Muscle layer of colon (tissue), 2 donors: ENCODE measurements around the gene KCNAB1.
A peak's percentile ranks its signal among the peaks of the same experiment; 100 is the strongest.
"Not testable (repeated sequence)": the region's sequence is repeated elsewhere in the genome, so short reads cannot be mapped to it uniquely, and the experiment has no call there.

ENCODE experiments used
- H3K27ac ChIP-seq: one replicate; pipeline ENCODE4 v1.7.0; 2013; ENCODE audit warnings: low read depth, mild to moderate bottlenecking, low read length, moderate library complexity
- H3K27me3 ChIP-seq, 2 donors: one replicate each; pipeline ENCODE4 v1.7.0; 2013; ENCODE audit warnings: low read length in 2 of 2, mild to moderate bottlenecking in 2 of 2; ENCODE audit not compliant: insufficient read depth in 2 of 2, control insufficient read depth in 1 of 2
- H3K36me3 ChIP-seq: one replicate; pipeline ENCODE4 v1.7.0; 2013; ENCODE audit warnings: mild to moderate bottlenecking, low read length; ENCODE audit not compliant: insufficient read depth
- H3K4me1 ChIP-seq: one replicate; pipeline ENCODE4 v1.7.0; 2013; ENCODE audit warnings: mild to moderate bottlenecking, low read length; ENCODE audit not compliant: insufficient read depth
- H3K4me3 ChIP-seq, 2 donors: one replicate each; pipeline ENCODE4 v1.7.0; 2013; ENCODE audit warnings: low read length in 2 of 2, low read depth in 1 of 2, mild to moderate bottlenecking in 1 of 2, moderate library complexity in 1 of 2
- H3K9ac ChIP-seq: one replicate; pipeline ENCODE4 v1.7.0; 2013; ENCODE audit warnings: low read length
- H3K9me3 ChIP-seq: one replicate; pipeline ENCODE4 v1.7.0; 2013; ENCODE audit warnings: mild to moderate bottlenecking, low read length
- donor health status: abdominal sarcoma.
- donor health status: Adenocarcinoma of cecum.

The KCNAB1 gene

DNA sequence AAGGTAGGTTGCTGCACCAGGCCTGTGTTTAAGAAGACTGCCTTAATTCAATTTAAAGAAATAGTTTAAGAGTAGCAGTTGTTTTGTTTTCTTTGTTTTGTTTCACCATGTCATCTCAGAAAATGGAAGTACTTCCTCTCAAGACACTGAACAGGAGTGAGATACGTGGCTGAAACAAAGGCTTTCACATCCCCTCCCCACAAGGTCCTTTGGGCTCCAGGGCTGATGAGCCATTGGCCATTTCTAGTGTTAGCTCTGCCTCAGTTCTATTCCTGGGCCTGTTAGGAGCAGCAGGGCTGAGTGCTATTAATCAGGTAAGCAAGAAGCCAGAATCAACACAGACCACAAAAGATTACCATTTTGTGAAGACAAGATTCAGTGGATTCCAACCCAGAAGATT, 132.8 kb downstream of the KCNAB1 start:
- H3K27ac ChIP-seq: no peak overlapping the region
- H3K9ac ChIP-seq: no peak overlapping the region
- H3K9me3 ChIP-seq: no peaks in the 10 kb centered on the region
- H3K4me3 ChIP-seq: no peak overlapping the region
- no peaks in the 10 kb centered on the region for H3K36me3 ChIP-seq
- H3K27me3 ChIP-seq: no peaks in the 10 kb centered on the region
- H3K4me1 ChIP-seq: no peaks in the 10 kb centered on the region

DNA sequence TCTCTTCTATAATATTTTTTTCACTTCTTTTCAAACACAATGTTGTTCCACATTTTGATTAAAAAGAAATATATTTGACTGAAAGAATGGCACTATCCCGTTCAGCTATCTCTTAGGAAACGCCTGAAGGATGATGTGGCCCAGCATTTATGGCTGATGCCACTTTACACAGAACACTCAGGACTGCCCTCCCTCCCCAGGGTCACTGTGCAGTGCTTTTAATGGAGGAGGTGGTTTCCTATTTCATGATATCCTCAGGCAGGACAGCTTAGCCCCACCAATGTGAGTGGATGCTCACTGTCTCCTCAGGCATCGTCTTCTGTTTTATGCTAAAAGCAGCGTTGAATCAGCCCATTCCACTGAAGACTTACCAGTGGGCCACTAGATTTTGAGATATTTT, 135.9 kb downstream of the KCNAB1 start:
- Histone ChIP-seq H3K9me3 (no peaks in the 10 kb centered on the region), H3K9ac (no peak overlapping the region), H3K27me3 (no peaks in the 10 kb centered on the region), H3K27ac (no peak overlapping the region), H3K36me3 (no peaks in the 10 kb centered on the region), H3K4me3 (no peak overlapping the region), H3K4me1 (peaks cover 9% of the 10 kb centered on the region)

DNA sequence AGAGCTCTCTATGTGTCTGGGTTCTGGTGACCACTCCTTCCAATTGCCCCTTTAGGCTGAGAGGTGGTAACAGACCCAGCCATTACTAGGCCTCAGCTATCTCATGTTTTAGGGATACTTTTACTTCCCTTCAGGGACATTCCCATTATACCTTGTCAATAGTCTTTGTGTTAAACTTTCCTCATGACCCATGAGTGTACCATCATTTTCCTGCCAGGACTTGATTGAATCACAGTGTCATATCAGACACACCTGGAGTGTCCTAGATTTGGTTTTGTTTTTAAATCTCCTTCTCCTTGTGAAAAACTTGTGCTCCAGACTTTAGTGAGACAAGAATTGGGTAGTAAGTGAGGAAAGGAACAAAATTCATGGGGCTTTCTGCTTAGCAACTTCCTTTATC, 136.6 kb downstream of the KCNAB1 start:
- H3K4me3 ChIP-seq: no peak overlapping the region
- no peaks in the 10 kb centered on the region for H3K36me3 ChIP-seq
- no peaks in the 10 kb centered on the region for H3K27me3 ChIP-seq
- H3K4me1 ChIP-seq: peaks cover 9% of the 10 kb centered on the region
- no peak overlapping the region for H3K9ac ChIP-seq
- no peaks in the 10 kb centered on the region for H3K9me3 ChIP-seq
- no peak overlapping the region for H3K27ac ChIP-seq

DNA sequence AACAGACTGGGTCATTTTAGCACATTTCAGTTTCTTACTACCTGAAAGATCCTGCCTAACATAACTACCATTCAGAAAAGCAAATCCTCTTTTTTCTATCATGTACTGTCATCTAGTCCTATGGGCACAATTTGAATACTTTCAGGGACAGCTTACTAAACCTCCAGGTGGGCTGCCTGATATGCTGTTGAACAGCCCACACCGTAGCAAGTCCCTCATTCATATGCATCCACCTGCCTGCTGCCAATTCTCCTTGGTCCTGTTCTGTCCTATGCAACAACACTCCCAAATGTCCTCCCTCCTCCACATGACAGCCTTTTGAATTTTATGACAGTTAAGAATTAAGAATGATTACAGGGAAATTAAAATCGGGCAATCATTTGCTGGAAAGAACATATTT, 137.9 kb downstream of the KCNAB1 start:
- Histone ChIP-seq H3K27ac (no peak overlapping the region), H3K4me3 (no peak overlapping the region), H3K9ac (no peak overlapping the region), H3K9me3 (no peaks in the 10 kb centered on the region), H3K4me1 (peaks cover 9% of the 10 kb centered on the region), H3K27me3 (no peaks in the 10 kb centered on the region), H3K36me3 (no peaks in the 10 kb centered on the region)

DNA sequence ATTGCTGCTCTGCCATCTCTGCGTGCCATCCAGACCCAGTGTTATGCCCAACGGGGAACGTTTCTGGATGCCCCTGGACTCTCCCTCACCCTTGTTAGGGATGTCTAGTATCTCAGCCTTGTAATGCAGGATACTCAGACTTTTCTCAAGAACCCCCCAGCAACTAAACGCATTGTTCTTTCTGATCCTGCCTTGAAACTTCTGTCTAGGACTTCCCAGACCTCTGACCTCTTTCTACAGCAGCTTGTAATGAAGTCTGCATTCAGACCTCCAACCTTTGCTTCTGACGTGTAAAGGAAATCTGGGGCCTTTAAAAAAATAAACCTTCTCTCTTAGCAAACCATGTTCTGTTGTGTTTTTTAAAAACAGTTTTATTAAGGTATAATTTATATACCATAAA, 139.5 kb downstream of the KCNAB1 start:
- Histone ChIP-seq H3K36me3 (no peaks in the 10 kb centered on the region), H3K4me1 (peaks cover 9% of the 10 kb centered on the region), H3K9me3 (no peaks in the 10 kb centered on the region), H3K27me3 (no peaks in the 10 kb centered on the region), H3K9ac (no peak overlapping the region), H3K4me3 (no peak overlapping the region), H3K27ac (no peak overlapping the region)

DNA sequence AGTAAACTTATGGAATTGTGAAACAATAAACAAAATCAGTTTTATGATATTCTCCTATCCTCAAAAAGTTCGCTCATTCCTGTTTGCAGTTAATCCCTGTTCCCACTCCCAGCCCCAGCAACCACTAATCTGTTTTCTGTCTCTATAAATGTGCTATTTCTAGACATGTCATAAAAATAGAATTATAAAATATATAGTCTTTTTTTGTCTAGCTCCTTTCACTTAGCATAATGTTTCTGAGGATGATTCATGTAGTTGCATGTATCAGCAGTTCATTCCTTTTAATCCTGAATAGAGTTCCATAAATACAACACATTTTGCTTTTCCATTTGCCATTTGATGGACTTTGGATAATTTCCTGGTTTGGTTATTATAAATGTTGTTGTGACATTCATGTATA, 140.0 kb downstream of the KCNAB1 start:
- no peak overlapping the region for H3K27ac ChIP-seq
- H3K4me1 ChIP-seq: peaks cover 9% of the 10 kb centered on the region
- H3K36me3 ChIP-seq: no peaks in the 10 kb centered on the region
- no peaks in the 10 kb centered on the region for H3K27me3 ChIP-seq
- no peak overlapping the region for H3K9ac ChIP-seq
- no peaks in the 10 kb centered on the region for H3K9me3 ChIP-seq
- H3K4me3 ChIP-seq: no peak overlapping the region

DNA sequence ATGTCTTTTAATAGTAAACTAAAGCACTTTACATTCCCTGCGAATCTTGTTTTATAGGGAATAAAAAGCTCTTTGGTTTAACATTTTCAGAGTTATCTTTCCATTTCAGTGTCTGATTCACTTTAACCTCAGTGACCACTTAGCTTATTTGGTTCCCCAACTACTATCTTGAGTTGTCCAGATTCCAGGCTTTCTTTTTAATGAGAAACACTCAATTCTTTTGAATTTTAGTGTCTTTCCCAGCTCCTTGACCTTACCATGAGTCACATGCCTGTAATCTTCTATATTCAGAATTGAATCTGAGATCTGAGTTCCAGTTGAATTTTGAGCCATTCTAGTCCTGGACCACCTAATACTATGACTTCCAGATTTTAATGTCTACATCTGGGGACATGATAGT, 144.4 kb downstream of the KCNAB1 start:
- Histone ChIP-seq H3K4me3 (no peak overlapping the region), H3K27ac (no peak overlapping the region), H3K27me3 (no peaks in the 10 kb centered on the region), H3K4me1 (no peaks in the 10 kb centered on the region), H3K9me3 (no peaks in the 10 kb centered on the region), H3K36me3 (no peaks in the 10 kb centered on the region), H3K9ac (no peak overlapping the region)

DNA sequence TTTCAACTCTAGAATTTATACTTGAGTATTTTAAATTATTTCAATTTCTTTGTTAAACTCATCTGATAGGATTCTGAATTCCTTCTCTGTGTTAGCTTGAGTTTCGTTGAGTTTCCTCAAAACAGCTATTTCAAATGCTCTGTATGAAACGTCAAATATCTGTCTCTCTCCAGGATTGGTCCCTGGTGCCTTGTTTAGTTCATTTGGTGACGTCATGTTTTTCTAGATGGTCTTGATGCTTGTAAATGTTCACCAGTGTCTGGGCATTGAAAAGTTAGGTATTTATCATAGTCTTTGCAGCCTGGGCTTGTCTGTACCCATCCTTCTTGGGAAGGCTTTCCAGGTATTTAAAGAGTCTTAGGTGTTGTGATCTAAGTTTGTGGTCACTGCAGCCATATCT, 151.1 kb downstream of the KCNAB1 start:
- H3K36me3 ChIP-seq: no peaks in the 10 kb centered on the region
- H3K4me1 ChIP-seq: peaks cover 9% of the 10 kb centered on the region
- H3K4me3 ChIP-seq: no peak overlapping the region
- H3K27ac ChIP-seq: no peak overlapping the region
- no peaks in the 10 kb centered on the region for H3K27me3 ChIP-seq
- H3K9me3 ChIP-seq: no peaks in the 10 kb centered on the region
- no peak overlapping the region for H3K9ac ChIP-seq

DNA sequence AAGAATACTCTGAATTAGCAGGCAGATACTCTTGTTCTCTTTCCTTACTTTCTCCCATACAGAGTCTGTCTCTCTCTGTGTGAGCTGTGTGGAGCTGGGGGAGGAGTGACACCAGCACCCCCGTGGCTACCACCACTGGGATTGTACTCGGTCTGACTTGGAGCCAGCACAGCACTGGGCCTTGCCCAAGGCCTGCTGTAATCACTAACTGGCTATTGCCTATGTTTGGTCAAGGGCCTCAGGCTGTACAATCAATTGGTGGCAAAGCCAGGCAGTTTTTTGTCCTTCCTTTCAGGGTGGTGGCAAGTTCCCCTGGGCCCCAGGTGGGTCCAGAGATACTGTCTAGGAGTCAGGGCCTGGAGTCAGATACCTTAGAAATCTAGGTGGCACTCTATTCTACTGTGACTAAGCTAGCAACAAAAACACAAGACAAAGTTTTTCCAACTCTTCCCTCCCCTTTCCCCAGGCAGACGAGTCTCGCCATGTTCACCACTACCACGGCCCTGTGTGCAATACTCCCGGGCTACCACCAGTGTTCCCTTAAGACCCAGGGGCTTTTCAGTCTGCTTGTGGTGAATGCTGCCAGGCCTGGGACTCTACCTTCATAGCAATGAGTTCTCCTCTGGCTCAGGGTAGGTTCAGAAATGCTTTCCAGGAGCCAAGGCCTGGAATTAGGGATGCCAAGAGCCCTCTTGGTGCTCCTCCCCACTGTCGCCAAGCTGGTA, 151.8 kb downstream of the KCNAB1 start:
- H3K27me3 ChIP-seq: no peaks in the 10 kb centered on the region
- H3K27ac ChIP-seq: no peak overlapping the region
- H3K4me1 ChIP-seq: peaks cover 9% of the 10 kb centered on the region
- H3K9me3 ChIP-seq: no peaks in the 10 kb centered on the region
- no peak overlapping the region for H3K9ac ChIP-seq
- H3K36me3 ChIP-seq: no peaks in the 10 kb centered on the region
- no peak overlapping the region for H3K4me3 ChIP-seq

DNA sequence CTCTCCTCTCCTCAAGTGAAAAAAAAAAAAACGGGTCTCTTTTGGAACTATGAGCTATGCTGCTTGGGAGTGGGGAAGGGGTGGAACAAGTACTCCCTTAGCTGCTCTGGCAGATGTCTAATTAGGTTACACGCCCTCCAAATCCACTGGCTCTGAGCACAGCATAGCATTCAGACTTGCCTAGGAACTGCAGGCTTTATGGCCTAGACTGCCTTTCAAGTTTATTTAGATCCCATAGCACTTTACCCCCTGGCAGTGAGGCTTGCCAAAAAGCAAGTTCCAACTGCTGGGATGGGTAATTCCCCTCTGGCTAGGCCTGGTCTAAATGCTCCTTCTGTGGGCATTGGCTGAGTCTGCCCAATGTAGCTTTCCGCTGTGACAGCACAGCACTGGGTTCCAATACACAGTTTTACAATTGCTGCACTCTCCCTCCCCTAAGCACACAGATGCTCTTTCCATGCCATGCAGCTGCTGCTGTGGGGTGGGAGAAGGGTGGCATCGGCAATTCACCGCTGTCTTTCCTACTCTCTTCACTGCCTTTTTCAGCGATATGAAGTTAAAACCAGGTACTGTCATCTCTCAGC, 152.8 kb downstream of the KCNAB1 start:
- H3K4me3 ChIP-seq: no peak overlapping the region
- H3K36me3 ChIP-seq: no peaks in the 10 kb centered on the region
- no peak overlapping the region for H3K9ac ChIP-seq
- H3K27me3 ChIP-seq: no peaks in the 10 kb centered on the region
- H3K9me3 ChIP-seq: no peaks in the 10 kb centered on the region
- H3K4me1 ChIP-seq: peaks cover 9% of the 10 kb centered on the region
- H3K27ac ChIP-seq: peak overlapping the region; percentile 48

DNA sequence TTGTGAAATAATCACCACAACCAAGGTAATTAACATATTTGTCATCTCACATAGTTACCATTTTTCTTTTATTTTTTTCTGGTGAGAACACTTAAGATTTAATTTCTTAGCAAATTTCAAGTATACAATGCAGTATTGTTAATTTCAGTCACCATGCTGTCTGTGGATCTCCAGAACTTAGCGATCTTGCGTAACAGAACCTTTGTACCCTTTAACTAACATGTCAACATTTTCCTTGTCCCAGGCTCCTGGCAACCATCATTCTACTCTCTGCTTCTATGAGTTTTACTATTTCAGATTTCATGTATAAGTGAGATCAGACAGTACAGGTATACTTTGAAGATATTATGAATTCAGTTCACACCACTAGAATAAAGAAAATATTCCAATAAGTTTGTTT, 154.4 kb downstream of the KCNAB1 start:
- no peak overlapping the region for H3K9ac ChIP-seq
- H3K4me3 ChIP-seq: no peak overlapping the region
- H3K27ac ChIP-seq: no peak overlapping the region
- no peaks in the 10 kb centered on the region for H3K9me3 ChIP-seq
- H3K36me3 ChIP-seq: no peaks in the 10 kb centered on the region
- H3K27me3 ChIP-seq: no peaks in the 10 kb centered on the region
- peaks cover 9% of the 10 kb centered on the region for H3K4me1 ChIP-seq

DNA sequence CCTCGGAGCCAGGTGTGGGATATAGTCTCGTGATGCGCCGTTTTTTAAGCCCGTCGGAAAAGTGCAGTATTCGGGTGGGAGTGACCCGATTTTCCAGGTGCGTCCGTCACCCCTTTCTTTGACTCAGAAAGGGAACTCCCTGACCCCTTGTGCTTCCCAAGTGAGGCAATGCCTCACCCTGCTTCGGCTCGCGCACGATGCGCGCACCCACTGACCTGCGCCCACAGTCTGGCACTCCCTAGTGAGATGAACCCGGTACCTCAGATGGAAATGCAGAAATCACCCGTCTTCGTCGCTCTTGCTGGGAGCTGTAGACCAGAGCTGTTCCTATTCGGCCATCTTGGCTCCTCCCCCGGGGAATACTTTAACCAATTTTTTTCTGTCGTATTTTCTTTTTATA, 164.3 kb downstream of the KCNAB1 start:
- not testable (repeated sequence) for H3K36me3 ChIP-seq, H3K9ac ChIP-seq, H3K27me3 ChIP-seq, H3K9me3 ChIP-seq, H3K4me3 ChIP-seq, H3K27ac ChIP-seq, H3K4me1 ChIP-seq
